ENCODE results near the gene NDUFA11.

GRCh38 chr19:5916181-5916708 is 12.7 kb upstream of the NDUFA11 start:
- TF ChIP-seq, protein P1, sequence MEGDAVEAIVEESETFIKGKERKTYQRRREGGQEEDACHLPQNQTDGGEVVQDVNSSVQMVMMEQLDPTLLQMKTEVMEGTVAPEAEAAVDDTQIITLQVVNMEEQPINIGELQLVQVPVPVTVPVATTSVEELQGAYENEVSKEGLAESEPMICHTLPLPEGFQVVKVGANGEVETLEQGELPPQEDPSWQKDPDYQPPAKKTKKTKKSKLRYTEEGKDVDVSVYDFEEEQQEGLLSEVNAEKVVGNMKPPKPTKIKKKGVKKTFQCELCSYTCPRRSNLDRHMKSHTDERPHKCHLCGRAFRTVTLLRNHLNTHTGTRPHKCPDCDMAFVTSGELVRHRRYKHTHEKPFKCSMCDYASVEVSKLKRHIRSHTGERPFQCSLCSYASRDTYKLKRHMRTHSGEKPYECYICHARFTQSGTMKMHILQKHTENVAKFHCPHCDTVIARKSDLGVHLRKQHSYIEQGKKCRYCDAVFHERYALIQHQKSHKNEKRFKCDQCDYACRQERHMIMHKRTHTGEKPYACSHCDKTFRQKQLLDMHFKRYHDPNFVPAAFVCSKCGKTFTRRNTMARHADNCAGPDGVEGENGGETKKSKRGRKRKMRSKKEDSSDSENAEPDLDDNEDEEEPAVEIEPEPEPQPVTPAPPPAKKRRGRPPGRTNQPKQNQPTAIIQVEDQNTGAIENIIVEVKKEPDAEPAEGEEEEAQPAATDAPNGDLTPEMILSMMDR (IDR thresholded peaks at IDR 0.05; ENCODE audit: low read depth, low read length), result no peak
- TF ChIP-seq EZH2phosphoT487 (IDR thresholded peaks at IDR 0.05; ENCODE audit: low read depth), result no peak

Data from OCI-LY3 (cell line).